Measurements from ENCODE around the gene SLC4A7.
"Not testable (repeated sequence)": the region's sequence is repeated elsewhere in the genome, so short reads cannot be mapped to it uniquely, and the experiment has no call there.

Gene SLC4A7

GRCh38 chr3:27484015-27484844, at the start of gene SLC4A7:
SLC4A7 (minus strand) TSS chr3:27484384; CDS start chr3:27484126, 258 bp downstream.
- peak; percentile 99 for DNase-seq

GRCh38 chr3:27533261-27533607, 49.0 kb upstream of the SLC4A7 start:
- DNase-seq = no peak

- no peak for DNase-seq
Measured at GRCh38 chr3:27532426-27533260, 48.5 kb upstream of the SLC4A7 start.

- DNase-seq = not testable (repeated sequence)
Measured at GRCh38 chr3:27531193-27531751, 47.1 kb upstream of the SLC4A7 start.

GRCh38 chr3:27528791-27529190, 44.6 kb upstream of the SLC4A7 start:
- DNase-seq = no peak

GRCh38 chr3:27526614-27527315, 42.6 kb upstream of the SLC4A7 start:
- peak; percentile 24 for DNase-seq

- no peak for DNase-seq
Measured at GRCh38 chr3:27521872-27522265, 37.7 kb upstream of the SLC4A7 start.

GRCh38 chr3:27521179-27521871, 37.1 kb upstream of the SLC4A7 start:
- peak; percentile 27 for DNase-seq

GRCh38 chr3:27511724-27512422, 27.7 kb upstream of the SLC4A7 start:
- DNase-seq = no peak

- no peak for DNase-seq
Measured at GRCh38 chr3:27509376-27509775, 25.2 kb upstream of the SLC4A7 start.

- no peak for DNase-seq
Measured at GRCh38 chr3:27508424-27508823, 24.2 kb upstream of the SLC4A7 start.

- DNase-seq = no peak
Measured at GRCh38 chr3:27507515-27508266, 23.5 kb upstream of the SLC4A7 start.

- no peak for DNase-seq
Measured at GRCh38 chr3:27507111-27507510, 22.9 kb upstream of the SLC4A7 start.

GRCh38 chr3:27504749-27505148, 20.6 kb upstream of the SLC4A7 start:
- DNase-seq = no peak

GRCh38 chr3:27503526-27503925, 19.3 kb upstream of the SLC4A7 start:
- DNase-seq = no peak

- DNase-seq = no peak
Measured at GRCh38 chr3:27501759-27502158, 17.6 kb upstream of the SLC4A7 start.

- DNase-seq = no peak
Measured at GRCh38 chr3:27500986-27501385, 16.8 kb upstream of the SLC4A7 start.

GRCh38 chr3:27500035-27500434, 15.9 kb upstream of the SLC4A7 start:
- no peak for DNase-seq

GRCh38 chr3:27494784-27495183, 10.6 kb upstream of the SLC4A7 start:
- no peak for DNase-seq

GRCh38 chr3:27488821-27489220, 4.6 kb upstream of the SLC4A7 start:
- DNase-seq = no peak

GRCh38 chr3:27487383-27487782, 3.2 kb upstream of the SLC4A7 start:
- DNase-seq = no peak
